Measurements from ENCODE around the gene CHEK1.

DNA sequence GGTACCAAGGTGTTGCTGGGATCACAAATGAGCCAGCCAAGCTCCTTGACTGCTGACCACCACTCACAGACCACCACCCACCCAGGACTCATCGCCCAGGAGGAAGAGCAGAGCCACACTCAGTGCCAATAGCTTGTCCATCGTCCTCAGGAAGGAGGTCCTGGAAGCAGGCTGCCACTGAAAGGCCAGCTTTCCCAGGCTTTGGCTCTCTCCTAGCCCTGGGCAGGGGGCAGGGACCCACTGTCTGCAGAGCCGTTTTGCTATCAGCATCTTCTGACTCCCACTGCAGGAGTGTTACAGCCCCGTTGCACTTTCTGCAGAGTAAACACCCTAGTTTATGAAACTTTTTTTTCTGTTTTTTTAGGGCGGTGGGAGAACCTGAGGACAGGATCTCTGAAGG, 67.9 kb downstream of the CHEK1 start:
- TF ChIP-seq CEBPG (CRISPR knock-in tag; IDR thresholded peaks at IDR 0.05) (no peak), CEBPG (tag; conservative IDR thresholded peaks at IDR 0.05 in 1 of 2, IDR thresholded peaks at IDR 0.05 in 1 of 2) (no peak), CEBPB (tag; IDR thresholded peaks at IDR 0.05) (no peak), HNRNPLL (IDR thresholded peaks at IDR 0.05; ENCODE audit: low read depth, low read length, poor library complexity, severe bottlenecking) (no peak), RCOR1 (IDR thresholded peaks at IDR 0.05; ENCODE audit: borderline replicate concordance in 1 of 2, low read depth in 2 of 2, low read length in 2 of 2) (no peak), ZNF24 (IDR thresholded peaks at IDR 0.05) (no peak), ELF1 (tag; IDR thresholded peaks at IDR 0.05) (no peak)
- TF ChIP-seq, protein P1, sequence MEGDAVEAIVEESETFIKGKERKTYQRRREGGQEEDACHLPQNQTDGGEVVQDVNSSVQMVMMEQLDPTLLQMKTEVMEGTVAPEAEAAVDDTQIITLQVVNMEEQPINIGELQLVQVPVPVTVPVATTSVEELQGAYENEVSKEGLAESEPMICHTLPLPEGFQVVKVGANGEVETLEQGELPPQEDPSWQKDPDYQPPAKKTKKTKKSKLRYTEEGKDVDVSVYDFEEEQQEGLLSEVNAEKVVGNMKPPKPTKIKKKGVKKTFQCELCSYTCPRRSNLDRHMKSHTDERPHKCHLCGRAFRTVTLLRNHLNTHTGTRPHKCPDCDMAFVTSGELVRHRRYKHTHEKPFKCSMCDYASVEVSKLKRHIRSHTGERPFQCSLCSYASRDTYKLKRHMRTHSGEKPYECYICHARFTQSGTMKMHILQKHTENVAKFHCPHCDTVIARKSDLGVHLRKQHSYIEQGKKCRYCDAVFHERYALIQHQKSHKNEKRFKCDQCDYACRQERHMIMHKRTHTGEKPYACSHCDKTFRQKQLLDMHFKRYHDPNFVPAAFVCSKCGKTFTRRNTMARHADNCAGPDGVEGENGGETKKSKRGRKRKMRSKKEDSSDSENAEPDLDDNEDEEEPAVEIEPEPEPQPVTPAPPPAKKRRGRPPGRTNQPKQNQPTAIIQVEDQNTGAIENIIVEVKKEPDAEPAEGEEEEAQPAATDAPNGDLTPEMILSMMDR (IDR thresholded peaks at IDR 0.05 in 2 of 3, conservative IDR thresholded peaks at IDR 0.05 in 1 of 3; ENCODE audit: insufficient read depth in 2 of 3, low read depth in 1 of 3, low read length in 3 of 3): no peak
- TF ChIP-seq, protein P2, sequence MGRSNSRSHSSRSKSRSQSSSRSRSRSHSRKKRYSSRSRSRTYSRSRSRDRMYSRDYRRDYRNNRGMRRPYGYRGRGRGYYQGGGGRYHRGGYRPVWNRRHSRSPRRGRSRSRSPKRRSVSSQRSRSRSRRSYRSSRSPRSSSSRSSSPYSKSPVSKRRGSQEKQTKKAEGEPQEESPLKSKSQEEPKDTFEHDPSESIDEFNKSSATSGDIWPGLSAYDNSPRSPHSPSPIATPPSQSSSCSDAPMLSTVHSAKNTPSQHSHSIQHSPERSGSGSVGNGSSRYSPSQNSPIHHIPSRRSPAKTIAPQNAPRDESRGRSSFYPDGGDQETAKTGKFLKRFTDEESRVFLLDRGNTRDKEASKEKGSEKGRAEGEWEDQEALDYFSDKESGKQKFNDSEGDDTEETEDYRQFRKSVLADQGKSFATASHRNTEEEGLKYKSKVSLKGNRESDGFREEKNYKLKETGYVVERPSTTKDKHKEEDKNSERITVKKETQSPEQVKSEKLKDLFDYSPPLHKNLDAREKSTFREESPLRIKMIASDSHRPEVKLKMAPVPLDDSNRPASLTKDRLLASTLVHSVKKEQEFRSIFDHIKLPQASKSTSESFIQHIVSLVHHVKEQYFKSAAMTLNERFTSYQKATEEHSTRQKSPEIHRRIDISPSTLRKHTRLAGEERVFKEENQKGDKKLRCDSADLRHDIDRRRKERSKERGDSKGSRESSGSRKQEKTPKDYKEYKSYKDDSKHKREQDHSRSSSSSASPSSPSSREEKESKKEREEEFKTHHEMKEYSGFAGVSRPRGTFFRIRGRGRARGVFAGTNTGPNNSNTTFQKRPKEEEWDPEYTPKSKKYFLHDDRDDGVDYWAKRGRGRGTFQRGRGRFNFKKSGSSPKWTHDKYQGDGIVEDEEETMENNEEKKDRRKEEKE (IDR thresholded peaks at IDR 0.05; ENCODE audit: borderline replicate concordance in 1 of 2, control insufficient read depth in 1 of 2, low read depth in 2 of 2, low read length in 1 of 2): no peak
